Neuron (in vitro differentiated cells): ENCODE results near the gene CD226.

ENCODE experiments used
- H2AFZ ChIP-seq: one replicate; pipeline ENCODE4 v1.6.1; 2013; ENCODE audit warnings: low read depth, mild to moderate bottlenecking, inconsistent platforms, low read length, moderate library complexity
- H3K27me3 ChIP-seq: one replicate; pipeline ENCODE4 v1.6.1; 2013; ENCODE audit warnings: low read length; ENCODE audit not compliant: insufficient read depth
- H3K36me3 ChIP-seq: one replicate; pipeline ENCODE4 v1.6.1; 2013; ENCODE audit warnings: low read length; ENCODE audit not compliant: insufficient read depth
- H3K4me1 ChIP-seq: one replicate; pipeline ENCODE4 v1.6.1; 2013; ENCODE audit warnings: low read length; ENCODE audit not compliant: insufficient read depth
- H3K4me3 ChIP-seq: 2 replicates; pipeline ENCODE4 v1.5.1; 2013; ENCODE audit warnings: mild to moderate bottlenecking, low read length, moderate library complexity
- H3K9me3 ChIP-seq: one replicate; pipeline ENCODE4 v1.6.1; 2013; ENCODE audit warnings: low read length

CD226 gene

DNA sequence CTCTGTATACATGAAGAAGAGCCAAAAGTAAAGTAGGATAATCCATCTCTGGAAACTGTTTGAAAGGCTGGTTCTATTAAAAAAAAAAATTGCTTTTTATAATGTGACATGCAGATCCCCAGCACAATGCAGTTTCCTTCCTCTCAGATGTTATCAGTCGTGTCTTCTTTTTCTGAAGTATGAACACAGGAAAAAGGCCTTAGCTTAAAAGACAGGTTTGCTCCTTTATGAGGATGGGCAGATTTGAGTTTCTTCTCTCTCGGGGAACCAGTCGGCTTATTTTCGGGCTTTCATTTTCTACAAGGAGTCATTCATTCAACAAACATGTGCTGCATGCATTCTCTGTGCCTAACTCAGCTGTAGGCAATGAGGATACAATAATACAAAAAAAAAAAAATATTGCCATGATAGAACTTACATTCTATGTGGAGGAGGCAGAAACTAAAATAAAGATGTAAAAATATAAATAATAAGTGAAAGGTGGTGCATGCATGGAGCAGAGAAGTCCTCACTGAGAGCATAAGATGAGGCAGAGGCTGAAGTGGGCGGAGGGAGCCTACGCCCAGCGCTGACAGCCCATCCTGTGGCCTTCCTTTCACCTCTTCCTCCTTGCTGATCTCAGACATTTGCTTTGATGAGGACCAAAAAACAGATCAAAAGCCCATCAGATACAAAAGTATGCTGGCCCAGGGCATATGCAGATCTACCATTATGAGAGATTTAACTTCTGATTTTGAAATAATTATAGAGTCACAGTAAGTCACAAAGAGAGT lies at the start of gene CD226:
TSS of gene CD226 (minus strand) at position 513 of the 773 bp plus-strand sequence. CDS start at position 46, 467 bp downstream.
- Histone ChIP-seq H2AFZ (no peak within 1 kb of the TSS), H3K4me3 (no peak within 1 kb of the TSS), H3K27me3 (no peaks in the 10 kb centered on the region)

DNA sequence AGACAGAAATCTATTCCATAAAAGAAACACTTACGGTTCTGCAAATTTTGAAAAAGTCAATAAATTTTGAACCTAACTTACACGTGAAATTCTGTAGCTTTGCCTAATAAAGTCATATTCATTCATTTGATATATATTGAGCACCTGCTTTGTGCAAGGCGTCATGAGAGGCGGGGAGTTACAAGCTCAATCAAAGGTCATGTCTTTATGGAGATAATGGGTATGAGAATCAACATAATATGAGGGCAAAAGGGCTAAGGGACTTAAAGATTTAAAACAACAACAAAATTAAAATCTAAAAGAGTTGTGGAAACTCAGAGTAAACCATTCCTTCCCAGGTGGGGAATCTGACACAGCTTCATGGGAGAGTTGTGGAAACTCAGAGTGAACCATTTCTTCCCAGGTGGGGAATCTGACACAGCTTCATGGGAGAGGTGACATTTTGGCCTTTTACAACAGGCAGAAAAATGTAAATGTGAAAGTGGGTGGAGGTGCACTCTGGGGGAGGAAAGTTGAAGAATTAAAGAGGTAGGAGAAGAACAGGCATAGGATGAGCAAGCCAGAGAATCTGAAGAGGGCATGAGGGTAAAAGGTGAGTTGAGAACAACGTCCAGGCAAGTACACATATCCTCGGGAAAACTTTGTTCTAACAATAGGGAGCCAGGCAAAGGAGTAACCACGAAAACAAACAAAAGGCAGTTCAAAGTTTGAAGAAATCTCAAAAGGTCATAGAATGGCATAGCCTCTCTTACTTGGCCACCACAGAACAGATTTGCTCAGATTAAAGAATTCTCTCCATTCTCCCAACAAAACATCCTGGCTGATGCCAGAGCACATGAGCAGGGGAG lies 49.5 kb upstream of the CD226 start:
- Histone ChIP-seq H2AFZ (no peak overlapping the region), H3K27me3 (no peaks in the 10 kb centered on the region), H3K9me3 (no peaks in the 10 kb centered on the region), H3K4me1 (no peaks in the 10 kb centered on the region), H3K4me3 (no peak overlapping the region), H3K36me3 (no peaks in the 10 kb centered on the region)

More for the DNA sequence above, at the start of gene CD226:
- H3K9me3 ChIP-seq: no peaks in the 10 kb centered on the region
- H3K36me3 ChIP-seq: no peaks in the 10 kb centered on the region
- H3K4me1 ChIP-seq: no peaks in the 10 kb centered on the region

- no peak overlapping the region for H3K4me3 ChIP-seq
- no peaks in the 10 kb centered on the region for H3K9me3 ChIP-seq
- no peak overlapping the region for H2AFZ ChIP-seq
- H3K4me1 ChIP-seq: no peaks in the 10 kb centered on the region
- H3K27me3 ChIP-seq: no peaks in the 10 kb centered on the region
- H3K36me3 ChIP-seq: no peaks in the 10 kb centered on the region
These were observed 48.7 kb upstream of the CD226 start for GRCh38 chr18:69996417-69996816.

DNA sequence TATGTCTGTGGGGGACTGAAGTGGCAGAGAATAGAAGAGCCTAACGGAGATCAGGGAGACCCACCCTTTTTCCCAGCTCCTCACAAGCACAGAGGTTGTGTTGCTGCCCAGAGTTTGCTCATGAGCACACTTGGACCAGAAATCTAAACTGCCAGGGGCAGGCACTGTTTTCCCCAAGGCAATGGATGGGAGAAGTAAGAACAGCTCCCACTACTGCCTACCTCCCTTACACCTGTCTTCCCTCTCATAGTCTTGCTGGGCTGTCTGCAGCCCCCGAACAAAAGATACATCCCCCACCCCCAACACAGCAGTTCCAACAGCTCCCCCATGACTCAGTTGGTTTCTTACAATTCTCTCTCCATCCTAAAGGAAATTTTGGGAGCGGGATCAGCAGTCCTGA lies 48.1 kb upstream of the CD226 start:
- no peaks in the 10 kb centered on the region for H3K27me3 ChIP-seq
- H3K4me1 ChIP-seq: no peaks in the 10 kb centered on the region
- H3K4me3 ChIP-seq: no peak overlapping the region
- H2AFZ ChIP-seq: no peak overlapping the region
- no peaks in the 10 kb centered on the region for H3K36me3 ChIP-seq
- H3K9me3 ChIP-seq: no peaks in the 10 kb centered on the region

GRCh38 chr18:69992776-69993175 lies 45.1 kb upstream of the CD226 start:
- Histone ChIP-seq H2AFZ (no peak overlapping the region), H3K4me1 (no peaks in the 10 kb centered on the region), H3K9me3 (peaks cover 7% of the 10 kb centered on the region), H3K4me3 (no peak overlapping the region), H3K36me3 (peaks cover 3% of the 10 kb centered on the region), H3K27me3 (no peaks in the 10 kb centered on the region)

- no peak overlapping the region for H3K4me3 ChIP-seq
- H2AFZ ChIP-seq: no peak overlapping the region
- H3K36me3 ChIP-seq: peaks cover 3% of the 10 kb centered on the region
- H3K9me3 ChIP-seq: peaks cover 10% of the 10 kb centered on the region
- H3K27me3 ChIP-seq: no peaks in the 10 kb centered on the region
- H3K4me1 ChIP-seq: no peaks in the 10 kb centered on the region
These were observed 40.2 kb upstream of the CD226 start for GRCh38 chr18:69987870-69988269.

GRCh38 chr18:69985239-69985638 lies 37.6 kb upstream of the CD226 start:
- Histone ChIP-seq H3K36me3 (peaks cover 3% of the 10 kb centered on the region), H3K4me1 (peaks cover 4% of the 10 kb centered on the region), H3K27me3 (no peaks in the 10 kb centered on the region), H2AFZ (no peak overlapping the region), H3K4me3 (no peak overlapping the region), H3K9me3 (peaks cover 10% of the 10 kb centered on the region)

DNA sequence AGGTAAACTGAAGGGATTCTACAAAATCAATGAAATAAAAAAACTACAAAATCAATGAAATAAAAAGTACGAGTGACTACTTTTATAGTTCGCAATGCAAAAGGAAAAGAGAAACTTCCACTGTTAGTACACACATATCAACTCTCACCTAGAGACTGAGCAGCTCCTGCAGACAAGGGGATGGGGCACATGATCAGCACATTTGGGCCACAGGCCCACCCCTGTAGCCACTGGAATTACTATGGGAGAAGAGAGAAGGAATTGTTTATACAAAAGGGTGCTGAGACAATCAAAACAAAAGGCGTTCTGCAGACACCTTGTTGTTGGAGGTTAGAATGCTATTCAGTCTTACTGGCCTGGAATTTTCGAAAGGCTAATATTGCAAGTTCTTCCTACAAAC lies 34.7 kb upstream of the CD226 start:
- H3K27me3 ChIP-seq: no peaks in the 10 kb centered on the region
- H3K36me3 ChIP-seq: no peaks in the 10 kb centered on the region
- peaks cover 4% of the 10 kb centered on the region for H3K9me3 ChIP-seq
- peaks cover 4% of the 10 kb centered on the region for H3K4me1 ChIP-seq
- no peak overlapping the region for H2AFZ ChIP-seq
- H3K4me3 ChIP-seq: no peak overlapping the region

DNA sequence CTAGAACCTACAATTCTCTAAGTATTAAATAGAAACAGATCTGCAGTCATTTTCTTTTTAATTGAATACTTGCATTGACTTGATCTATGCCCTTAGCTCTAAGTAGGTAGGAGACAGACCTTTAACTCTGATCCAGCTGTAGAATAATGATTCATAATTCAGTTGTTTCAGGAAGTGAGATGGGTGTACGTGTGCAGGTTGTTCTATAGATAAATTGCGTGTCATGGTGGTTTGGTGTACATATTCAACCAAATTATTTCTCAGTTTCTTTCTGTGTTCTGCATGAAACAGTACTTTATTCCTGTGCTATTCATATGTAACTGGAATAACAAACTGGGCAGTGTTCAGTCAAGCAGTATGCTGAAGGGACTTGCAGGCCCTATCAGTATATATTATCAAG lies 34.3 kb upstream of the CD226 start:
- Histone ChIP-seq H3K36me3 (no peaks in the 10 kb centered on the region), H3K4me1 (peaks cover 4% of the 10 kb centered on the region), H3K27me3 (no peaks in the 10 kb centered on the region), H2AFZ (no peak overlapping the region), H3K9me3 (peaks cover 5% of the 10 kb centered on the region), H3K4me3 (no peak overlapping the region)

DNA sequence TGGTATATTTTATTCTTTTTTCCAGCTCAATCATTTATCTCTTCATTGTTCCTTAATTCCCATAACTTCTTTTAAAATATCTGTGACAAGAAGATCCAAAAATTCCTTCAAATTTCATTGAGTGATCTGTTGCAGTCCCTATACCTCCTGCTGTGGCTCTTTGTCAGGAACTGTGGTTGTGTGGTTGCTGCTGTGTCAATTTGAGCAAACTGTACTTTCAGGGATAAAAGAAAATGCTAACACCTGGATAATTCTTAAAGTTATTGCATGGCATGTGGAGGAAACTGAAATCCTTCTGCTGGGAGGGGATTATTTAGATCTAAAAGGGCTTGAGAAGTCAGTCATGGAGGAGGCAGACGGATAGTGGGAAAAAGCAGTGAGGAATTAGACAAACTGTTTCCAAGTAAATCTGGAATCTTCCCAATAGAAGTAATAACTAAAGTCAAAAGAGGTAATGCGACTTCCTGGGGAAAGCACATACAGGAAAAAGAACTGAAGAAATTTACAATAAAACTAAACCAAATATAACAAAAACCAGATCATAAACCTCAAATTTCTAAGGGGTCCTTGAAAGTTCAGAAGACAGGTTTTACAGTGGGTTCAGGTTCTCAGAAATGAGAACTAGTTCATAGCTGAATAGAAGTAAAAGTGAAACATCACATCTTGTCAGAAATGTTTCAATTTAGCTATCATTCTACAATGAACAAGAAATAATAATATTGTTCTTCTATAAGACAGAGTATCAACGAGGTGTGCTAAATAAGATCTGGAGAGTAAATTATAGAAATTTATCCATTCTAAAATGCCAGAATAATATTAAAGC lies 33.5 kb upstream of the CD226 start:
- Histone ChIP-seq H3K27me3 (no peaks in the 10 kb centered on the region), H2AFZ (no peak overlapping the region), H3K9me3 (peaks cover 3% of the 10 kb centered on the region), H3K4me3 (no peak overlapping the region), H3K4me1 (peaks cover 4% of the 10 kb centered on the region), H3K36me3 (no peaks in the 10 kb centered on the region)

GRCh38 chr18:69980509-69980908 lies 32.8 kb upstream of the CD226 start:
- Histone ChIP-seq H3K36me3 (no peaks in the 10 kb centered on the region), H3K27me3 (no peaks in the 10 kb centered on the region), H3K4me3 (no peak overlapping the region), H3K4me1 (peaks cover 4% of the 10 kb centered on the region), H3K9me3 (peaks cover 5% of the 10 kb centered on the region), H2AFZ (no peak overlapping the region)

- no peaks in the 10 kb centered on the region for H3K36me3 ChIP-seq
- peaks cover 5% of the 10 kb centered on the region for H3K9me3 ChIP-seq
- no peaks in the 10 kb centered on the region for H3K27me3 ChIP-seq
- H2AFZ ChIP-seq: no peak overlapping the region
- no peak overlapping the region for H3K4me3 ChIP-seq
- H3K4me1 ChIP-seq: peaks cover 4% of the 10 kb centered on the region
These were observed 31.4 kb upstream of the CD226 start for GRCh38 chr18:69978732-69979715.
